Lower leg skin (tissue), 4 donors: Measurements from ENCODE around the gene DMTF1. TPM values are rescaled to one million over a fixed set of nuclear protein-coding genes. Genes with fewer than 3 reads are reported as not detected.
"Not testable (repeated sequence)": the region's sequence is repeated elsewhere in the genome, so short reads cannot be mapped to it uniquely, and the experiment has no call there.

Experiments
- DNase-seq, 2 donors: peaks; one replicate each; pipeline ENCODE4 v3.0.0-alpha.2; 2019; ENCODE audit warnings: low spot score in 2 of 2
- H3K4me3 ChIP-seq: fragments of 200-600 bp; sonication (generic); 2 replicates; pipeline ENCODE4 v1.5.1; 2017; ENCODE audit warnings: mild to moderate bottlenecking, low read depth; ENCODE audit not compliant: poor library complexity, severe bottlenecking
- POLR2A ChIP-seq, 2 donors: fragments of 450-650 bp; IDR thresholded peaks; one replicate each; pipeline ENCODE4 v1.6.1; 2016 to 2017; ENCODE audit warnings: antibody characterized with exemption in 2 of 2, mild to moderate bottlenecking in 1 of 2, moderate library complexity in 1 of 2
- WGBS, 2 donors: methylation state at CpG; one replicate each; pipeline ENCODE4 v1.1.5; 2018; 5-methylcytosine and 5-hydroxymethylcytosine counted together
- intact Hi-C: fragments of 100-400 bp; cut with DNase I; formaldehyde crosslinking; loops from one replicate; pipeline ENCODE4 v1.15.0; 2023; ENCODE audit warnings: low total_unique reads
- total RNA-seq, 4 donors: library from RNA; depleted of rRNA; stranded (reverse); fragments of >200 nt; gene quantifications; one replicate each; pipeline ENCODE4 v1.1.0, GENCODE V29; 2016
- TF ChIP-seq, protein P1 (sequence below), 3 donors: fragments of 450-650 bp; IDR thresholded peaks; one replicate each; pipeline ENCODE4 v1.5.1; 2016; ENCODE audit warnings: antibody characterized with exemption in 3 of 3, mild to moderate bottlenecking in 3 of 3, moderate library complexity in 2 of 3

The DMTF1 gene
- total RNA-seq, 4 donors from 2014 or later, result 35.2 to 68.9 (median 44.9) TPM

- no peak for DNase-seq
- intact Hi-C loops, result loop anchor here (5.0 kb wide), 1 partner anchor 313 kb away; no protein-coding TSS in a partner anchor
- no peak overlapping the region for H3K4me3 ChIP-seq
- TF ChIP-seq POLR2A (IDR thresholded peaks at IDR 0.05), result no peak
- TF ChIP-seq, protein P1, sequence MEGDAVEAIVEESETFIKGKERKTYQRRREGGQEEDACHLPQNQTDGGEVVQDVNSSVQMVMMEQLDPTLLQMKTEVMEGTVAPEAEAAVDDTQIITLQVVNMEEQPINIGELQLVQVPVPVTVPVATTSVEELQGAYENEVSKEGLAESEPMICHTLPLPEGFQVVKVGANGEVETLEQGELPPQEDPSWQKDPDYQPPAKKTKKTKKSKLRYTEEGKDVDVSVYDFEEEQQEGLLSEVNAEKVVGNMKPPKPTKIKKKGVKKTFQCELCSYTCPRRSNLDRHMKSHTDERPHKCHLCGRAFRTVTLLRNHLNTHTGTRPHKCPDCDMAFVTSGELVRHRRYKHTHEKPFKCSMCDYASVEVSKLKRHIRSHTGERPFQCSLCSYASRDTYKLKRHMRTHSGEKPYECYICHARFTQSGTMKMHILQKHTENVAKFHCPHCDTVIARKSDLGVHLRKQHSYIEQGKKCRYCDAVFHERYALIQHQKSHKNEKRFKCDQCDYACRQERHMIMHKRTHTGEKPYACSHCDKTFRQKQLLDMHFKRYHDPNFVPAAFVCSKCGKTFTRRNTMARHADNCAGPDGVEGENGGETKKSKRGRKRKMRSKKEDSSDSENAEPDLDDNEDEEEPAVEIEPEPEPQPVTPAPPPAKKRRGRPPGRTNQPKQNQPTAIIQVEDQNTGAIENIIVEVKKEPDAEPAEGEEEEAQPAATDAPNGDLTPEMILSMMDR (IDR thresholded peaks at IDR 0.05), result no peak
These were observed 82.7 kb downstream of the DMTF1 start for GRCh38 chr7:87234949-87235348.

DNA sequence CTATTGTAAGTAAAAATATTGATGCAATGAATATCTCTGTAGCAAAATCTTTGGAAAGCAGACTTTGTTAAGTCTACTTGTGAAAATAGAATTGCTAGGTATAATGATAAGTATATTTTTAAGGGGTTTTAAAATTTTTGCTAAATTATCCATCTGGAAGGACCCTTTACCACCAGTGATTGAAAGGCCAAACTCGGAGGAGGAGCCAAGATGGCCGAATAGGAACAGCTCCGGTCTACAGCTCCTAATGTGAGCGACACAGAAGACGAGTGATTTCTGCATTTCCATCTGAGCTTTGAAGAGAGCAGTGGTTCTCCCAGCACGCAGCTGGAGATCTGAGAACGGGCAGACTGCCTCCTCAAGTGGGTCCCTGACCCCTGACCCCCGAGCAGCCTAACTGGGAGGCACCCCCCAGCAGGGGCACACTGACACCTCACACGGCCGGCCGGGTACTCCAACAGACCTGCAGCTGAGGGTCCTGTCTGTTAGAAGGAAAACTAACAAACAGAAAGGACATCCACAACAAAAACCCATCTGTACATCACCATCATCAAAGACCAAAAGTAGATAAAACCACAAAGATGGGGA lies 86.3 kb downstream of the DMTF1 start:
- 76 to 82% methylated on average over 10 to 11 of the region's 11 CpGs for WGBS, 2 donors
- DNase-seq, result not testable (repeated sequence)

GRCh38 chr7:87245671-87246070 lies 93.4 kb downstream of the DMTF1 start:
- H3K4me3 ChIP-seq, DNase-seq, intact Hi-C loops: not testable (repeated sequence)
- 87 to 90% methylated on average over 5 of the region's 5 CpGs for WGBS, 2 donors

More for the DNA sequence above, 86.3 kb downstream of the DMTF1 start:
- H3K4me3 ChIP-seq, intact Hi-C loops: not testable (repeated sequence)

Other genes starting within 250 kb of the DMTF1 start
- gene ELAPOR2, start 92.8 kb upstream of the DMTF1 start, total RNA-seq, result 10 to 100 TPM in 1 of 4 donors, 1 to 10 TPM in 3; 2.4 to 11.0 (median 6.1) TPM
- gene TMEM243, start 67.3 kb downstream of the DMTF1 start, total RNA-seq, result 10 to 100 TPM; 29.4 to 60.6 (median 38.0) TPM
- 10 to 100 TPM; 18.9 to 41.3 (median 25.2) TPM for gene CROT, start 193.2 kb downstream of the DMTF1 start, total RNA-seq